ENCODE data around the gene LRMDA. TPM values are rescaled to one million over a fixed set of nuclear protein-coding genes. Genes with fewer than 3 reads are reported as not detected.

Gene LRMDA
- total RNA-seq, 6 experiments from 2014 or later, result 0.32 TPM; not detected in 5

- Mint-ChIP-seq H3K4me3 (no peak overlapping the region), H3K9me3 (no peaks in the 10 kb centered on the region), H3K36me3 (ENCODE audit: low read depth) (no peaks in the 10 kb centered on the region), H3K27ac (no peak overlapping the region), H3K4me1 (ENCODE audit: low read depth) (no peaks in the 10 kb centered on the region), H3K27me3 (ENCODE audit: insufficient read depth) (peaks cover 35% of the 10 kb centered on the region)
- no peak for DNase-seq
- TF ChIP-seq, protein P1, sequence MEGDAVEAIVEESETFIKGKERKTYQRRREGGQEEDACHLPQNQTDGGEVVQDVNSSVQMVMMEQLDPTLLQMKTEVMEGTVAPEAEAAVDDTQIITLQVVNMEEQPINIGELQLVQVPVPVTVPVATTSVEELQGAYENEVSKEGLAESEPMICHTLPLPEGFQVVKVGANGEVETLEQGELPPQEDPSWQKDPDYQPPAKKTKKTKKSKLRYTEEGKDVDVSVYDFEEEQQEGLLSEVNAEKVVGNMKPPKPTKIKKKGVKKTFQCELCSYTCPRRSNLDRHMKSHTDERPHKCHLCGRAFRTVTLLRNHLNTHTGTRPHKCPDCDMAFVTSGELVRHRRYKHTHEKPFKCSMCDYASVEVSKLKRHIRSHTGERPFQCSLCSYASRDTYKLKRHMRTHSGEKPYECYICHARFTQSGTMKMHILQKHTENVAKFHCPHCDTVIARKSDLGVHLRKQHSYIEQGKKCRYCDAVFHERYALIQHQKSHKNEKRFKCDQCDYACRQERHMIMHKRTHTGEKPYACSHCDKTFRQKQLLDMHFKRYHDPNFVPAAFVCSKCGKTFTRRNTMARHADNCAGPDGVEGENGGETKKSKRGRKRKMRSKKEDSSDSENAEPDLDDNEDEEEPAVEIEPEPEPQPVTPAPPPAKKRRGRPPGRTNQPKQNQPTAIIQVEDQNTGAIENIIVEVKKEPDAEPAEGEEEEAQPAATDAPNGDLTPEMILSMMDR (IDR thresholded peaks at IDR 0.05), result no peak
Measured at GRCh38 chr10:75782463-75783248, 351.2 kb downstream of the LRMDA start.

GRCh38 chr10:75788394-75789205 lies 357.2 kb downstream of the LRMDA start:
- Mint-ChIP-seq H3K9me3 (no peaks in the 10 kb centered on the region), H3K4me3 (no peak overlapping the region), H3K27ac (no peak overlapping the region), H3K4me1 (ENCODE audit: low read depth) (no peaks in the 10 kb centered on the region), H3K36me3 (ENCODE audit: low read depth) (no peaks in the 10 kb centered on the region), H3K27me3 (ENCODE audit: insufficient read depth) (peaks cover 15% of the 10 kb centered on the region)
- DNase-seq, result no peak
- TF ChIP-seq, protein P1 (IDR thresholded peaks at IDR 0.05), result no peak

GRCh38 chr10:75793848-75794247 lies 362.4 kb downstream of the LRMDA start:
- H3K36me3 Mint-ChIP-seq (ENCODE audit: low read depth), result no peaks in the 10 kb centered on the region
- DNase-seq, result no peak
- no peaks in the 10 kb centered on the region for H3K4me1 Mint-ChIP-seq (ENCODE audit: low read depth)
- peaks cover 5% of the 10 kb centered on the region for H3K9me3 Mint-ChIP-seq
- H3K27ac Mint-ChIP-seq, result no peak overlapping the region
- no peak overlapping the region for H3K4me3 Mint-ChIP-seq
- TF ChIP-seq, protein P1 (IDR thresholded peaks at IDR 0.05), result no peak
- peaks cover 3% of the 10 kb centered on the region for H3K27me3 Mint-ChIP-seq (ENCODE audit: insufficient read depth)

GRCh38 chr10:75801121-75801520 lies 369.7 kb downstream of the LRMDA start:
- TF ChIP-seq, protein P1 (IDR thresholded peaks at IDR 0.05), result no peak
- DNase-seq, result no peak
- Mint-ChIP-seq H3K4me3 (no peak overlapping the region), H3K36me3 (ENCODE audit: low read depth) (no peaks in the 10 kb centered on the region), H3K4me1 (ENCODE audit: low read depth) (no peaks in the 10 kb centered on the region), H3K27ac (no peak overlapping the region), H3K9me3 (peaks cover 10% of the 10 kb centered on the region), H3K27me3 (ENCODE audit: insufficient read depth) (peaks cover 11% of the 10 kb centered on the region)

GRCh38 chr10:75801661-75802060 lies 370.2 kb downstream of the LRMDA start:
- Mint-ChIP-seq H3K27ac (no peak overlapping the region), H3K27me3 (ENCODE audit: insufficient read depth) (peaks cover 11% of the 10 kb centered on the region), H3K4me3 (no peak overlapping the region), H3K4me1 (ENCODE audit: low read depth) (no peaks in the 10 kb centered on the region), H3K36me3 (ENCODE audit: low read depth) (no peaks in the 10 kb centered on the region), H3K9me3 (peaks cover 10% of the 10 kb centered on the region)
- no peak for DNase-seq
- TF ChIP-seq, protein P1 (IDR thresholded peaks at IDR 0.05), result no peak
